Spleen (tissue), 11 donors: ENCODE measurements around the gene ST3GAL4. TPM values are rescaled to one million over a fixed set of nuclear protein-coding genes. Genes with fewer than 3 reads are reported as not detected.
"Not testable (repeated sequence)": the region's sequence is repeated elsewhere in the genome, so short reads cannot be mapped to it uniquely, and the experiment has no call there.

ENCODE experiments used
- DNase-seq: peaks from one replicate; pipeline ENCODE4 v3.0.0-alpha.2; 2020
- H3K27ac ChIP-seq, 8 donors: fragments of 200-600 bp; sonication (generic) in 7 of 8; 1 replicate in 4 of 8; 2 replicates in 4 of 8; pipeline versions ENCODE4 v1.5.0 to v1.8.0; 2016 to 2021; ENCODE audit warnings: inconsistent platforms in 4 of 8, mild to moderate bottlenecking in 4 of 8, moderate library complexity in 1 of 8
- H3K27me3 ChIP-seq, 7 donors: fragments of 200-600 bp; sonication (generic) in 6 of 7; replicated peaks in 1 of 7; 1 replicate in 4 of 7; 2 replicates in 3 of 7; pipeline versions ENCODE4 v1.5.0 to v1.8.0; 2016 to 2021; ENCODE audit warnings: inconsistent platforms in 3 of 7, mild to moderate bottlenecking in 1 of 7
- H3K36me3 ChIP-seq, 6 donors: fragments of 200-600 bp; sonication (generic) in 5 of 6; 1 replicate in 4 of 6; 2 replicates in 2 of 6; pipeline versions ENCODE4 v1.5.0 to v1.8.0; 2016 to 2021; ENCODE audit warnings: inconsistent platforms in 2 of 6
- H3K4me1 ChIP-seq, 6 donors: fragments of 200-600 bp; sonication (generic) in 5 of 6; 1 replicate in 3 of 6; 2 replicates in 3 of 6; pipeline versions ENCODE4 v1.5.0 to v1.8.0; 2016 to 2021; ENCODE audit warnings: inconsistent platforms in 3 of 6
- H3K4me3 ChIP-seq, 8 donors: fragments of 200-600 bp; sonication (generic) in 7 of 8; 1 replicate in 4 of 8; 2 replicates in 4 of 8; pipeline versions ENCODE4 v1.5.0 to v1.8.0; 2016 to 2021; ENCODE audit warnings: inconsistent platforms in 4 of 8, mild to moderate bottlenecking in 4 of 8, moderate library complexity in 2 of 8
- H3K9me3 ChIP-seq, 8 donors: fragments of 200-600 bp; sonication (generic) in 7 of 8; 1 replicate in 4 of 8; 2 replicates in 4 of 8; pipeline versions ENCODE4 v1.5.0 to v1.8.0; 2016 to 2021; ENCODE audit warnings: inconsistent platforms in 4 of 8
- CTCF ChIP-seq, 11 experiments: fragments of 200-600 bp in 7 of 11; fragments of 450-650 bp in 4 of 11; sonication (generic) in 4 of 11; IDR thresholded peaks in 8 of 11; conservative IDR thresholded peaks in 3 of 11; 1 replicate in 7 of 11; 2 replicates in 4 of 11; pipeline versions ENCODE4 v1.4.0 to v1.8.0; 2016 to 2021; ENCODE audit warnings: antibody characterized with exemption in 11 of 11, inconsistent platforms in 4 of 11, mild to moderate bottlenecking in 1 of 11
- POLR2A ChIP-seq, 3 donors: fragments of 450-650 bp; IDR thresholded peaks; one replicate each; pipeline ENCODE4 v1.5.1; 2017; ENCODE audit warnings: antibody characterized with exemption in 3 of 3, mild to moderate bottlenecking in 1 of 3
- POLR2AphosphoS5 ChIP-seq, 3 donors: sonication (generic); formaldehyde crosslinking; IDR thresholded peaks; one replicate each; pipeline ENCODE4 v1.5.1; 2017; ENCODE audit warnings: antibody characterized with exemption in 3 of 3
- WGBS, 5 donors: extraction: QIAGEN DNeasy Blood & Tissue Kit in 3 of 5; methylation state at CpG; one replicate each; pipeline versions ENCODE4 v1.1.5 to v1.1.7; 2013 to 2018; 5-methylcytosine and 5-hydroxymethylcytosine counted together
- intact Hi-C: fragments of 100-400 bp; cut with DNase I; formaldehyde crosslinking; loops from one replicate; pipeline ENCODE4 v1.15.0; 2023; ENCODE audit warnings: low total_unique reads
- polyA plus RNA-seq, 3 donors: library from polyadenylated mRNA; stranded (reverse); fragments of 200-250 nt; gene quantifications; one replicate each; pipeline ENCODE4 v1.2.1, GENCODE V29; 2013
- total RNA-seq, 7 donors: library from RNA; depleted of rRNA in 3 of 7; stranded (reverse); fragments of >200 nt in 3 of 7; fragmentation: NEBNext Ultra II Directional in 4 of 7; extraction: Animal tissue kit (Norgen Biotek cat#: 25700) in 4 of 7; gene quantifications; one replicate each; pipeline versions ENCODE4 v1.1.0 to v1.2.1, GENCODE V29; 2016 to 2021
- donor health status: healthy with polysubstance abuse.
- donor health status: DM: no; HTN: no; CAD: no; lungs with moderate emphysema.
- donor health status: DM: no; HTN: no; CAD: no.
- donor health status: Bipolar disorder and iron deficiency.
- donor health status: healthy.
- donor health status: DM: no; HTN: no; CAD: no.
- donor health status: DM: yes; HTN: yes; CAD: no.

The ST3GAL4 gene
- total and polyA plus RNA-seq, 10 donors = 12.8 to 102 (median 47.4) TPM

GRCh38 chr11:126383339-126384335 is 28.2 kb downstream of the ST3GAL4 start:
- Histone ChIP-seq H3K36me3 (no peaks in the 10 kb centered on the region), H3K27ac (peak overlapping the region in 3 of 8 donors; percentile 5 to 45 (median 35)), H3K9me3 (no peaks in the 10 kb centered on the region), H3K4me1 (peaks cover 10 to 73% (median 41%) of the 10 kb centered on the region in 6 donors), H3K4me3 (no peak overlapping the region), H3K27me3 (no peaks in the 10 kb centered on the region)
- intact Hi-C loops = no loop called here
- 79 to 86% (median 84%) methylated on average over 16 to 20 of the region's 20 CpGs for WGBS, 5 donors
- TF ChIP-seq POLR2A (IDR thresholded peaks at IDR 0.05) (no peak), POLR2AphosphoS5 (IDR thresholded peaks at IDR 0.05) (peak in 1 of 3 donors; percentile 16)
- DNase-seq = peak; percentile 72

GRCh38 chr11:126384449-126385070 is 29.1 kb downstream of the ST3GAL4 start:
- H3K4me1 ChIP-seq = peaks cover 10 to 73% (median 41%) of the 10 kb centered on the region in 6 donors
- no peak overlapping the region for H3K4me3 ChIP-seq
- intact Hi-C loops = no loop called here
- H3K36me3 ChIP-seq = no peaks in the 10 kb centered on the region
- no peaks in the 10 kb centered on the region for H3K9me3 ChIP-seq
- 72 to 88% (median 86%) methylated on average over 5 to 9 of the region's 9 CpGs for WGBS, 5 donors
- peak overlapping the region in 3 of 8 donors; percentile 5 to 35 (median 14) for H3K27ac ChIP-seq
- H3K27me3 ChIP-seq = no peaks in the 10 kb centered on the region
- TF ChIP-seq POLR2AphosphoS5 (IDR thresholded peaks at IDR 0.05) = no peak
- no peak for TF ChIP-seq POLR2A (IDR thresholded peaks at IDR 0.05)
- TF ChIP-seq CTCF (IDR thresholded peaks at IDR 0.05 in 8 of 11, conservative IDR thresholded peaks at IDR 0.05 in 3 of 11) = no peak
- peak; percentile 71 for DNase-seq

GRCh38 chr11:126385991-126386728 is 30.7 kb downstream of the ST3GAL4 start:
- Histone ChIP-seq H3K4me3 (peak overlapping the region in 1 of 8 donors; percentile 22), H3K36me3 (no peaks in the 10 kb centered on the region), H3K4me1 (peaks cover 10 to 72% (median 44%) of the 10 kb centered on the region in 6 donors), H3K27ac (peak overlapping the region in 7 of 8 donors; percentile 58 to 88 (median 82)), H3K27me3 (no peaks in the 10 kb centered on the region), H3K9me3 (no peaks in the 10 kb centered on the region)
- DNase-seq = peak; percentile 77
- intact Hi-C loops = no loop called here
- TF ChIP-seq POLR2AphosphoS5 (IDR thresholded peaks at IDR 0.05) = peak in 1 of 3 donors; percentile 9
- TF ChIP-seq POLR2A (IDR thresholded peaks at IDR 0.05) = no peak
- TF ChIP-seq CTCF (IDR thresholded peaks at IDR 0.05 in 8 of 11, conservative IDR thresholded peaks at IDR 0.05 in 3 of 11) = no peak
- WGBS, 5 donors = 43 to 63% (median 51%) methylated on average over 6 to 8 of the region's 8 CpGs

GRCh38 chr11:126386729-126387071 is 31.2 kb downstream of the ST3GAL4 start:
- peak overlapping the region in 7 of 8 donors; percentile 58 to 88 (median 82) for H3K27ac ChIP-seq
- peaks cover 10 to 76% (median 48%) of the 10 kb centered on the region in 6 donors for H3K4me1 ChIP-seq
- H3K36me3 ChIP-seq, intact Hi-C loops, H3K9me3 ChIP-seq, H3K27me3 ChIP-seq: not testable (repeated sequence)
- WGBS, 5 donors = 5 to 30% (median 16%) methylated on average over 4 to 5 of the region's 5 CpGs
- TF ChIP-seq POLR2AphosphoS5 (IDR thresholded peaks at IDR 0.05) = peak in 1 of 3 donors; percentile 44
- peak overlapping the region in 1 of 8 donors; percentile 22 for H3K4me3 ChIP-seq
- DNase-seq = peak; percentile 87
